NCI-H2081 treated with DMSO at 0.1 percent for 48 hours (cell line): ENCODE measurements around the gene RRP1.
"Not testable (repeated sequence)": the region's sequence is repeated elsewhere in the genome, so short reads cannot be mapped to it uniquely, and the experiment has no call there.

Source experiments
- DNase-seq: peaks from one replicate; lab custom pipeline; 2025; lab: John Stamatoyannopoulos, UW

The RRP1 gene

DNA sequence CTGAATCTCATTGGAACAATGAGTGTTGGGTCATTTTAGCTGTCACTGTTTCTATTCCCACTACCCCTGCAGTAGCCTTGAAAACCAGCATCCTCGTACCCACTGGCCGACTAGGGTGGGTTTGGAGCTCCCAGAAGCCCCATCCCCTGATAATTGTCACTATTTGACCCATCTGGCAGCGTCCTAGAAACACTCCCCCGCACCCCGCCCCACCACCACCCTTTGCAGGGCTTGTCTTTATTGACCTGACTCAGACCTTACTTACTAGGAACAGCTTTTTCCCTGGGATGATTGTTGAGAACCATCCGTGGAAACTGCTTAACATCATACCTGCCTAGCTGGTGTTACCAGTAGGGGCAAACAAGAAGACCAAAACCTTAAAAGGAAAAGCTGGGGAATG, 47.2 kb downstream of the RRP1 start:
- DNase-seq, result no peak

DNA sequence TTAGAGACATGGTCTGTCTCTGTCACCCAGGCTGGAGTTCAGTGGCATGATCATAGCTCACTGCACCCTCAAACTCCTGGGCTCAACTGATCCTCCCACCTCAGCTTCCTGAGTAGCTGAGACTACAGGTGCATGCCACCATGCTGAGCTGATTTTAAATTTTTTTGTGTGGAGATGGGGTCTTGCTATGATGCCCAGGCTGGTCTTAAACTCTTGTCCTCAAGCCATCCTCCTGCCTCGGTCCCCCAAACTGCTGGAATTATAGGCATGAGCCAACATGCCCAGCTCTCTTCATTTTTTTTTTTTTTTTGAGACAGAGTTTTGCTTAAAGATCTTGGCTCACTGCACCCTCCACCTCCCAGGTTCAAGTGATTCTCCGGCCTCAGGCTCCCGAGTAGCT, 50.9 kb downstream of the RRP1 start:
- no peak for DNase-seq

DNA sequence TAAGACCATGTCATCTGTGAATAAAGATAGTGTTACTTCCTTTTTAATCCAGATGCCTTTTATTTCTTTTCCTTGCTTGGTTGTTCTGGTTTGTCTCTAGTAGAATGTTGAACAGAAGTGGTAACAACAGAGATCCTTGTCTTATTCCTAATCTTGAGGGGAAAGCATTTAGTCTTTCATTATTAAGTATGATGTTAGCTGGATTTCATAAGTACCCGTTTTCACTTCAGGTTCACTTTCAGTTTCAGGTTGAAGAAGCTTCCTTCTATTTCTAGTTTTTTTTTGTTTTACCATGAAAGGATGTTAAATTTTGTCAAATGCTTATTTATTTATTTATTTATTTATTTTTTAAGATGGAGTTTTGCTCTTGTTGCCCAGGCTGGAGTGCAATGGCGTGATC, 53.4 kb downstream of the RRP1 start:
- DNase-seq, result no peak

DNA sequence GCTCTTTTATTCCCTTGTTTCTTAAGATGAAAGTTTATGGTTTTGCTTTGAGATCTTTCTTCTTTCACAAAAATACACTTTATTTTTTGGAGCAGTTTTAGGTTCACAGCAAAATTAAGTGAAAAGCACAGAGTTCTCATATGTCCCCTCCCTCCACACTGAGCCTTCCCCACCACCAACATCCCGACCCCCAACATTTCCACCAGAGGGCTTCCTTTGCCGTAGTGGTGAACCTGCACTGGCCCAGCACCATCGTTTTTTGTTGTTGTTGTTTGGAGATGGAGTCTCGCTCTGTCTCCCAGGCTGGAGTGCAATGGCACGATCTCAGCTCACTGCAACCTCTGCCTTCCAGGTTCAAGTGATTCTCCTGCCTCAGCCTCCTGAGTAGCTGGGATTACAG, 55.5 kb downstream of the RRP1 start:
- not testable (repeated sequence) for DNase-seq

DNA sequence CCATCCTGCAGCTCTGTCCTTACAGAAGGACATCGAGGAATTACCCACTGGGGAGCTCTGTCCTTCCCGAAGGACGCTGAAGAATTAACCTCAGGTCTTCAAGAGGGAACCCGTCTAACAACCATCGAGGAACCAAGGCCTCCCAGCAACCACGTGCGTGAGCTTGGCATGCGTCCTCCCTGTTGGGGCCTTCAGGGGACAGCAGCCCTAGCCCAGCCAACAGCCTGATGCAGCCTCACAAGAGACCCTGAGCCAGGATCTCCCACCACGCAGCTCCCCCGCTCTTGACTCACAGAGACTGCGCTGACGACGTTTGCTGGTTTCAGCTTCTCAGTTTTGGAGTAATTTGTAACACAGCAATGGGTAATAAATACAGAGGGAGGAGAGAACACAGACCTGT, 56.0 kb downstream of the RRP1 start:
- DNase-seq, result no peak

DNA sequence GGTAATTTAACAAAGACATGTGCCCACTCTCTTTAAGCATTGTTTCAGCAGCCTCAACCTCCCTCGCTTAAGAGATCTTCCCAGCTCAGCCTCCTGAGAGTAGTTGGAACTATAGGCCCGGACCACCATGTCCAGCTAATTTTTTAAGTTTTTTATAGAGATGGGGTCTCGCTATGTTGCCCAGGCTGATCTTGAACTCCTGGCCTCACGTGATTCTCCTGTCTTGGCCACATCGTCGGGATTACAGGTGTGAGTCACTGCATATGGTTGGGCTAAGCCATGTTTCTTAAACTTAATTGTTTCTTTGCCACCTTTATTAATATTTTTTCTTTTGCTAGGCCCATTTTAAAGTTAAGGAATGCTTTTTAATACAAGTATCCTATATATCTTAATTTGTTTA, 57.1 kb downstream of the RRP1 start:
- DNase-seq, result no peak

DNA sequence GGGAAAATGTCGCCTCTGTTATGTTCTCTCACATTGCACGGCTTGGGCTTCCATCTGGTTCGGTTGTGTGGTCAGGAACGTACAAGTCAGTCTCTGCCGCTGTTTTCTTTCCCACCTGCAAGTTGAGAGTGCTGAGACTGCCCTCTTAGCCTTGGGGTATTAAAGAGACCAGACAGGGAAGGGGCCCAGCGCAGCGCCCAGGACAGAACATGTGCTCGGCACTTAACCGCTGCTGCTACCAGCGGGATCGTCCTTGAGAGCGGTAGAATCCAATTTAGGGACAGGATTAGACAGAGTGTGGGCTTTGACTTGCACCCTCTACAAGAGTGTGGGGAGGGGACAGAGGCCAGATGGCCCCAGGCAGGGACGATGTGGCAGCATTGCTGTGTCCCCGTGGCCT, 57.9 kb downstream of the RRP1 start:
- no peak for DNase-seq

DNA sequence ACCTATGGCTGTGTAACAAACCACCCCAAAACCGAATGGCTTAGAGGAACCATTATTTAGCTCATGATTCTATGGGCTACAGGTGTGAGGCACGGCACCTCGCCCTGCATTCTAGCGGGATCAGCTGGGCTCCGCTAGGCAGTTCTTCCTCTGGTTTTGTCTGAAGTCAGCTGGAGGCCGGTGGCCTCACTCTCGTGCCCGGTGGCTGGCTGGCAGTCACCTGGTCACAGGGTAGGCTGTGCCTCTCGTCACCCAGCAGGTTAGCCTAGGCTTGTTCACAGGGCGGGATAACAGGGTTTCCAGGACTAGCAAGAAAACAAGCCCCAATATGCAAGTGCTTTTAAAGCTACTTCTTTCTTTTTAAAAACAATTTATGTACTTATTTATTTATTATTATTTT, 59.4 kb downstream of the RRP1 start:
- no peak for DNase-seq

DNA sequence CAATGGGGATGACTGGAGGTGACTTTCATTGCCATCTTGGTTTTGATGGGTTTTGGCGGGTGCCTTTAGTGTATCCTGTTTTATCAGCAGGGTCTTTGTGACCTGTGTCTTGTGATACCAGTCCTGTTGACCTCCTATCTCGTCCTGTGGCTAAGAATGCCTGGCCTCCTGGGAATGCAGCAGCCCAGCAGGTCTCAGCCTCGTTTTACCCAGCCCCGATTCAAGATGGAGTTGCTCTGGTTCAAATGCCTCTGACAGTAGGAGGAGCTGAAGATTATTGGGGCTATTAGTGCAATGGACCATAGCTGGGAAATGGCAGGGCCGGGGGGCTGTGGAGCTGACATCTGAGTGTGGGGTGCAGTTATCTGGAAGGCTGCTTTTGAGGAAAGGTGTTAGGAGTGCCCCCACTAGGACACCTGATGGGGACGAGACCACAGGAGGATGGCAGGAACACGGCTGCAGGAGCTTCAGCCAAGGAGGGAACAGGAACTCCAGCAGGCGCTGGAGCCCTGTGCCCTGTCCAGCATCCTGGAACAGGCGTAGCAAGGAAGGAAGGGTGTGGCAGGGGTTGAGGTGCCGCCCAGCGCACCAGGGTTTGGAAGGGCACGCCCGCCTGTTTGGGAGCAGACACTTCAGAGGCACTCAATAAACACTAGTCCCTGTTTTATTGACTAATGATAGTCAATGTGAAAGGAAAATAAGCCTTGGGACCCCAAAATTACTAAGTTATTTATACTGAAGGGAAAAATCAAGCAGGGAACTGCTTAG, 60.3 kb downstream of the RRP1 start:
- no peak for DNase-seq

DNA sequence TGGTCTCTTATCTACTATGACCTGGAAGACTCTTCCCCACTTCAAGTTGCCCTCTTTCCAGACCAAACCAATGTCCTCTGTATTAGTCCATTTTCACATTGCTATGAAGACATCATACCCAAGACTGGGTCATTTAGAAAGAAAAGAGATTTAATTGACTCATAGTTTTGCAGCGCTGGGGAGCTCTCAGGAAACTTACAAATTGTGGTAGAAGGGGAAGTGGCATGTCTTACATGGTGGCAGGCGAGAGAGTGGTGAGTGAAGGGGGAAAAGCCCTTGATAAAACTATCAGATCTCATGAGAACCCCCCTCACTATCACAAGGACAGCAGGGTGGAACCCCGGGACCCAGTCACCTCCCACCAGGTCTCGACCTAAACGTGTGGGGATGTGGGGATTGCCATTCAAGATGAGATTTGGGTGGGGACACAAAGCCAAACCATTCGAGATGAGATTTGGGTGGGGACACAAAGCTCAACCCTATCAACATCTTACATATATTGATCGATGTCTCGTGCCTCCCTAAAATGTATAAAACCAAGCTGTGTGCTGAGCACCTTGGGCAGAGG, 61.4 kb downstream of the RRP1 start:
- no peak for DNase-seq

DNA sequence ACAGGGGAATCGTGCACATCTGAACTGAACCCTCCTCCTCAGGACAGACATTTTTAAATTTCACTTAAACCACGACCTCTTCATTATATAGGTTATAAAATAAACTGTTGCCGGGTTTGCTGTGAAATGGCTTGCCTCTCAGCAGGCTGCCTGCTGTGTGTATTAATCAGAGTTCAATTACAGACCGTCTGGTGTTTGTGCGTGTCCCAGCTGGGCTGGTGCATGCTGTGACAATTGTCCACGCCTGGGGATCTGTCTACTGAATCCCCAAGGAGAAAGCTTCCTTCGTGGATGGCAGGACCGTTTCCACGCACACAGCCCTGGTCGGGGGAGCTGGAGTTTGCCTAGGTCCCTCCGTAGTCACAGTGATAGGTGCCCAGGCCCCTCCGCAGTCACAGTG, 62.2 kb downstream of the RRP1 start:
- no peak for DNase-seq

DNA sequence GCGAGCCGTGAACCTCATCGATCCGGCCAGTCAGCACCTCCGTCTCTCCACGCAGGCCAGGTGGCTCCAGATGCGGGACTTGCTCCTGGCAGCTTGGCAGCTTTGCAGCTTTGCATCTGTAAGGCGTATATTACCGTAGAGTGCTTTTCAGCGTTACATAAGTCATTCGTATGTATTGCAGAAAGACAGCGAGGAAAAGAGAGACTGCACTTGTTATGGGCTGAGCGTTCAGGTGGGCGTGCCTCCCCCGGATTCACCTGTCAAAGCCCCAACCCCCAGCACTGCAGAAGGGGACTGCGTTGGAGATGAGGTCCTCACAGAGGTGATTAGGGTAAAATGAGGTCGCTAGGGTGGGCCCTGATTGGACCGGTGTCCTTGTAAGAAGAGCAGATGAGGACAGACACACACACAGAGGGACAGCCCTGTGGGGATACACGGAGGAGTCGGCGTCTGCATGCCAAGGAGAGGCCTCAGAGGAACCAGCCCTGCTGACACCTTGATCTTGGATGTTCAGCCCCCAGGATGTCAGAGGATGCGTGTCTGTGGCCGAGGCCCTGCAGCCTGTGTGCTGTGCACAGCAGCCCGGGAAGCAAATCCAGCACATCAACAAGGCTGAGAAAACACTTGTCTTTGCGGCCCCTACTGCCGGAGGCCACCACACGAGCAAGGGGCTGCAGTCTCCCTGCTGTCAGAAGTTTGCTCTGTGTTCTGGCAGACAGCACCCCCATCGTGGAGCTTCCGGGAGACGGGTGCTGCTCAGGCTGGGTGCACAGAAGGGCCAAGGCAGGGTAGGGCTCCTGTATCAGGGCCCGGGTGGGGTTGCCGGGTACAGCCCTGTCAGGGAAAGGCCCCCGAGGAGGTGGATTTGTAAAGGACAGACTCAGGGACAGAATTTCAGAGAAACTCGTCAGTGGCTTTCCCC, 64.7 kb downstream of the RRP1 start:
- no peak for DNase-seq
